ENCODE data around the gene LAMA2. TPM values are rescaled to one million over a fixed set of nuclear protein-coding genes. Genes with fewer than 3 reads are reported as not detected.

LAMA2 gene
- total RNA-seq, 1 donor from 2014 or later, result 0.47 TPM

DNA sequence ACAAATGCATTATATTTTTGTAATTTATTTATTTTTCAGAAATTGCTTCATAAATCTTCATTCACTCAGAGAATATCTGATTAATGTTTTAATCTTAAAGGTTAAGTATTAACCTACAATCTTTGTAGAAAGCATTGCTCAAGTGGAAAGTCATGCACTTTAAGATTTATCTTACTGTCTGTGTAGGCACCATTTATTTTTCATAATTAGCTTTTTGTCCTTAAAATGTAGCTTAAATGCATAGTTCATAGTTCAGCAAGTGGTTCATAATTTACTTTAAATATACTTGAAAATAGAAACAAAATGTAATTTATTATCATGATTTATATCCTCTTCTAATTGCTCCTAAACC lies 397.3 kb downstream of the LAMA2 start:
- no peak overlapping the region for H3K4me3 Mint-ChIP-seq
- H3K4me1 Mint-ChIP-seq, result peaks cover 8% of the 10 kb centered on the region
- no peaks in the 10 kb centered on the region for H3K27me3 Mint-ChIP-seq (ENCODE audit: low read depth)
- DNase-seq (ENCODE audit: low read depth, low spot score), result no peak
- no peaks in the 10 kb centered on the region for H3K36me3 Mint-ChIP-seq (ENCODE audit: low read depth)
- H3K27ac Mint-ChIP-seq (ENCODE audit: unreplicated experiment), result no peak overlapping the region
- TF ChIP-seq, protein P1, sequence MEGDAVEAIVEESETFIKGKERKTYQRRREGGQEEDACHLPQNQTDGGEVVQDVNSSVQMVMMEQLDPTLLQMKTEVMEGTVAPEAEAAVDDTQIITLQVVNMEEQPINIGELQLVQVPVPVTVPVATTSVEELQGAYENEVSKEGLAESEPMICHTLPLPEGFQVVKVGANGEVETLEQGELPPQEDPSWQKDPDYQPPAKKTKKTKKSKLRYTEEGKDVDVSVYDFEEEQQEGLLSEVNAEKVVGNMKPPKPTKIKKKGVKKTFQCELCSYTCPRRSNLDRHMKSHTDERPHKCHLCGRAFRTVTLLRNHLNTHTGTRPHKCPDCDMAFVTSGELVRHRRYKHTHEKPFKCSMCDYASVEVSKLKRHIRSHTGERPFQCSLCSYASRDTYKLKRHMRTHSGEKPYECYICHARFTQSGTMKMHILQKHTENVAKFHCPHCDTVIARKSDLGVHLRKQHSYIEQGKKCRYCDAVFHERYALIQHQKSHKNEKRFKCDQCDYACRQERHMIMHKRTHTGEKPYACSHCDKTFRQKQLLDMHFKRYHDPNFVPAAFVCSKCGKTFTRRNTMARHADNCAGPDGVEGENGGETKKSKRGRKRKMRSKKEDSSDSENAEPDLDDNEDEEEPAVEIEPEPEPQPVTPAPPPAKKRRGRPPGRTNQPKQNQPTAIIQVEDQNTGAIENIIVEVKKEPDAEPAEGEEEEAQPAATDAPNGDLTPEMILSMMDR (conservative IDR thresholded peaks at IDR 0.05), result no peak
- no peaks in the 10 kb centered on the region for H3K9me3 Mint-ChIP-seq

DNA sequence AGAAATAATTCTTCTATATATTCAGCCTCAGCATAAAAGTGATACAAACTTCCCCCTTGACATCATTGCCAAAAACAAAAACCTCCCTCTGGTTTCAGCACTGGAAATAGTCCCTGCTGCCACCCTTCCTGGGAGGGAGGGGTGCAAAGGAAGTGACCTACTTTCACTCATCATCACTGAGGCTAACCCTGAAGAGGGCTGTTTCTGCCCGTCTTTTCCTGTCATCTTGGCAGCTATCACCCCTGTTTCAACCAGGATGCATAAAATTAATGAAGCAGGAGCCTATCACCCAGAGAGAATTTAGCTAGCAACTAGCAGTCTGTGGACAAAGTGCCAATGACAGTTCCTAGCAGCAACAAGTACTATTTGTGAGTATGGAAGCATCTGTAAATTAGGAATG lies 397.8 kb downstream of the LAMA2 start:
- Mint-ChIP-seq H3K4me3 (no peak overlapping the region), H3K36me3 (ENCODE audit: low read depth) (no peaks in the 10 kb centered on the region), H3K27ac (ENCODE audit: unreplicated experiment) (no peak overlapping the region), H3K4me1 (peaks cover 8% of the 10 kb centered on the region), H3K9me3 (no peaks in the 10 kb centered on the region), H3K27me3 (ENCODE audit: low read depth) (no peaks in the 10 kb centered on the region)
- no peak for DNase-seq (ENCODE audit: low read depth, low spot score)
- TF ChIP-seq, protein P1 (conservative IDR thresholded peaks at IDR 0.05), result no peak

DNA sequence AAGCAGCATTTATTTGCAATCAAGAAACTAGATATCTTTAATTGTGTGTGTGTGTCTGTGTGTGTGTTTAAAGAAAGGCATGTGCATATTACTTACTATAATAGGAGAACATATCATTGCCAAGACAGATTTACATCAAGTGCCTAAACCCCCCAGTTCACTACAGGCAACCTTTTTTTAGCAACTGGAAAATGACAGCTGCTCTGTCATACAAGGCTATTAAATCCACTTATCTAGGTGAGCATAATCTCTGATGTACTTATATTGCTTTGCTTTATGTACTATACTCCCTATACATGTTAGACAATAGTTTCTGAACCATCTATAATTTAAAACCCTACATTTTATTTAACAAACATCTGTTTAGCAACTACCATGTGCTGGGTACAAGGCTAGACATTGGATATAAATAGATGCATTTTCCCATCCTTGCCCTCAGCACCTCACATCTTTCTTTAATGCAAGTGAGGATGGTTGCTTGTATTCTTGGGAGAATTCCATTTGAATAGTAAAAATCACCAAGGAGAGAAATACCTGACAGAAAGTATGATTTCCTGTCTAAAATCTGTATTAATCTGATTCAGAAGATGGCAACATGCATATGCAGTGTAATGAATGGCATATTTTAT lies 398.3 kb downstream of the LAMA2 start:
- Mint-ChIP-seq H3K4me1 (peaks cover 8% of the 10 kb centered on the region), H3K9me3 (no peaks in the 10 kb centered on the region), H3K36me3 (ENCODE audit: low read depth) (no peaks in the 10 kb centered on the region), H3K4me3 (no peak overlapping the region), H3K27me3 (ENCODE audit: low read depth) (no peaks in the 10 kb centered on the region), H3K27ac (ENCODE audit: unreplicated experiment) (no peak overlapping the region)
- no peak for DNase-seq (ENCODE audit: low read depth, low spot score)
- TF ChIP-seq, protein P1 (conservative IDR thresholded peaks at IDR 0.05), result no peak

DNA sequence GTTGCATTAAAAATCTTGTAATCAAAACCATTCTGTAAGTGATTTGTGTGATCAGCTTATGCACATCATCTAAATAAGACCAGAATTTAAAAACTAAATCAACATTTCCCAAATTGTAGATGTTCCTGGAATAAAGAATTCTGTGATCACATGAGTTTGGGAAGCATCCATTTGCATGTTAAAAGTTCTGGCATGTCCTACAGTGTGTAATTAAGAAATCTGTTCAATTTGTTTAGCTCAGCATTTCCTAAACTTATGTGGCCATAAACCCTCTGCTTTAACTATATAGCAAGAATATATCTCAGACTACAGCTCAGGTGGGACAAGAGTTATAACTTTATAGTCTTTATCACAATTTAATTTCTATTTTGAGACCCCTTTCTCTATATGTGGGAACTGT lies 399.1 kb downstream of the LAMA2 start:
- no peaks in the 10 kb centered on the region for H3K9me3 Mint-ChIP-seq
- no peaks in the 10 kb centered on the region for H3K27me3 Mint-ChIP-seq (ENCODE audit: low read depth)
- H3K4me3 Mint-ChIP-seq, result no peak overlapping the region
- TF ChIP-seq, protein P1 (conservative IDR thresholded peaks at IDR 0.05), result no peak
- H3K27ac Mint-ChIP-seq (ENCODE audit: unreplicated experiment), result no peak overlapping the region
- peaks cover 6% of the 10 kb centered on the region for H3K4me1 Mint-ChIP-seq
- no peak for DNase-seq (ENCODE audit: low read depth, low spot score)
- no peaks in the 10 kb centered on the region for H3K36me3 Mint-ChIP-seq (ENCODE audit: low read depth)

DNA sequence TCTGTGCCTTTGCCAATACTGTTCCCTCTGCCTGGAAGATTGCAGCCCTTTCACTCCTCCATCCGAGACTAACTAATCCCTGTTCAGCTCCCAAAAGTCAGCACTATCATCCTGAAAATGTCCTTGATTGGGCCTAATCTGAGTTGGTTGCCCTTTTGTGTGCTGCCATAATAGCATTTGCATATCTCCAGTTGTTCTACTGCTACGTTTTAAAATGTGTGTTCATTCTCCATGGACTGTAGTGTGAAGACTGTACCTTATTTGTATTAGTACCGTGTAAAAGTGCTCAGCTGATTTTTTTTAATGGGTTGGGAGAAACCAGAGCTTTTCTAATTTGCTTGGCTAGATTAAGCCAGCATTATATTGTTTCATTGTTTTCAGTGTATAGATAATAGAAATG lies 401.3 kb downstream of the LAMA2 start:
- TF ChIP-seq, protein P1 (conservative IDR thresholded peaks at IDR 0.05), result no peak
- H3K27ac Mint-ChIP-seq (ENCODE audit: unreplicated experiment), result no peak overlapping the region
- H3K36me3 Mint-ChIP-seq (ENCODE audit: low read depth), result no peaks in the 10 kb centered on the region

More for the DNA sequence above, 401.3 kb downstream of the LAMA2 start:
- Mint-ChIP-seq H3K4me3 (no peak overlapping the region), H3K9me3 (no peaks in the 10 kb centered on the region), H3K27me3 (ENCODE audit: low read depth) (no peaks in the 10 kb centered on the region), H3K4me1 (peaks cover 4% of the 10 kb centered on the region)
- DNase-seq (ENCODE audit: low read depth, low spot score), result no peak
